Liver (tissue), 9 donors: ENCODE results near the gene CD3D. TPM values are rescaled to one million over a fixed set of nuclear protein-coding genes. Genes with fewer than 3 reads are reported as not detected.

ENCODE experiments used
- DNase-seq: peaks from one replicate; pipeline ENCODE4 v3.0.0-alpha.2; 2017; ENCODE audit warnings: low spot score
- H3K27ac ChIP-seq, 2 donors: one replicate each; pipeline ENCODE4 v1.7.0; 2013; ENCODE audit warnings: inconsistent platforms in 2 of 2, low read length in 2 of 2, control low read depth in 1 of 2, low read depth in 1 of 2, mild to moderate bottlenecking in 1 of 2
- H3K27me3 ChIP-seq, 4 donors: one replicate each; pipeline versions ENCODE4 v1.6.1 to v1.7.0; 2013; ENCODE audit warnings: low read length in 3 of 4, inconsistent platforms in 1 of 4, mild to moderate bottlenecking in 1 of 4, moderate library complexity in 1 of 4; ENCODE audit not compliant: control insufficient read depth in 4 of 4, insufficient read depth in 4 of 4
- H3K36me3 ChIP-seq, 4 donors: one replicate each; pipeline versions ENCODE4 v1.6.1 to v1.7.0; 2013; ENCODE audit warnings: low read length in 3 of 4, mild to moderate bottlenecking in 3 of 4, low read depth in 1 of 4, moderate library complexity in 1 of 4; ENCODE audit not compliant: control insufficient read depth in 4 of 4, insufficient read depth in 3 of 4
- H3K4me1 ChIP-seq, 4 donors: one replicate each; pipeline versions ENCODE4 v1.6.1 to v1.7.0; 2013; ENCODE audit warnings: low read length in 3 of 4, mild to moderate bottlenecking in 3 of 4, moderate library complexity in 1 of 4; ENCODE audit not compliant: control insufficient read depth in 4 of 4, insufficient read depth in 4 of 4
- H3K4me3 ChIP-seq, 3 donors: one replicate each; pipeline versions ENCODE4 v1.6.1 to v1.7.0; 2013; ENCODE audit warnings: low read length in 3 of 3, control low read depth in 1 of 3, low read depth in 1 of 3, mild to moderate bottlenecking in 1 of 3
- H3K9ac ChIP-seq, 2 donors: one replicate each; pipeline ENCODE4 v1.7.0; 2013; ENCODE audit warnings: low read length in 2 of 2, mild to moderate bottlenecking in 2 of 2, moderate library complexity in 2 of 2, control low read depth in 1 of 2, low read depth in 1 of 2
- H3K9me3 ChIP-seq, 4 donors: one replicate each; pipeline versions ENCODE4 v1.6.1 to v1.7.0; 2013; ENCODE audit warnings: low read length in 3 of 4; ENCODE audit not compliant: control insufficient read depth in 4 of 4
- EGR1 ChIP-seq, 2 donors: IDR thresholded peaks; 2 replicates each; pipeline ENCODE4 v1.6.1; 2016 to 2018; ENCODE audit warnings: antibody characterized with exemption in 2 of 2, low read depth in 2 of 2
- FOXA1 ChIP-seq: IDR thresholded peaks from 2 replicates; pipeline ENCODE4 v1.6.1; 2016; ENCODE audit warnings: antibody characterized with exemption
- FOXA2 ChIP-seq: IDR thresholded peaks from 2 replicates; pipeline ENCODE4 v1.6.1; 2016; ENCODE audit warnings: antibody characterized with exemption
- GABPA ChIP-seq, 2 donors: IDR thresholded peaks in 1 of 2; conservative IDR thresholded peaks in 1 of 2; 2 replicates each; pipeline ENCODE4 v1.6.1; 2016; ENCODE audit warnings: antibody characterized with exemption in 2 of 2, mild to moderate bottlenecking in 1 of 2, moderate library complexity in 1 of 2
- HNF4A ChIP-seq, 2 donors: conservative IDR thresholded peaks; 2 replicates each; pipeline ENCODE4 v1.6.1; 2016; ENCODE audit warnings: antibody characterized with exemption in 2 of 2, mild to moderate bottlenecking in 2 of 2
- HNF4G ChIP-seq: IDR thresholded peaks from 2 replicates; pipeline ENCODE4 v1.6.1; 2016; ENCODE audit warnings: antibody characterized with exemption
- JUND ChIP-seq, 2 donors: IDR thresholded peaks; 2 replicates each; pipeline ENCODE4 v1.6.1; 2016; ENCODE audit warnings: antibody characterized with exemption in 2 of 2
- MAX ChIP-seq: IDR thresholded peaks from 2 replicates; pipeline ENCODE4 v1.6.1; 2016; ENCODE audit warnings: antibody characterized with exemption
- NR2F2 ChIP-seq: IDR thresholded peaks from 2 replicates; pipeline ENCODE4 v1.6.1; 2016; ENCODE audit warnings: antibody characterized with exemption
- RAD21 ChIP-seq, 2 donors: IDR thresholded peaks; 2 replicates each; pipeline ENCODE4 v1.6.1; 2016; ENCODE audit warnings: antibody characterized with exemption in 2 of 2, mild to moderate bottlenecking in 2 of 2
- RXRA ChIP-seq, 2 donors: IDR thresholded peaks; 2 replicates each; pipeline ENCODE4 v1.6.1; 2017 to 2018; ENCODE audit warnings: antibody characterized with exemption in 2 of 2, mild to moderate bottlenecking in 1 of 2
- SP1 ChIP-seq: IDR thresholded peaks from 2 replicates; pipeline ENCODE4 v1.6.1; 2018; ENCODE audit warnings: antibody characterized with exemption, mild to moderate bottlenecking
- TAF1 ChIP-seq: conservative IDR thresholded peaks from 2 replicates; pipeline ENCODE4 v1.6.1; 2016; ENCODE audit warnings: antibody characterized with exemption, mild to moderate bottlenecking
- YY1 ChIP-seq: IDR thresholded peaks from 2 replicates; pipeline ENCODE4 v1.6.1; 2016; ENCODE audit warnings: antibody characterized with exemption, mild to moderate bottlenecking
- ZBTB33 ChIP-seq: IDR thresholded peaks from 2 replicates; pipeline ENCODE4 v1.6.1; 2016; ENCODE audit warnings: antibody characterized with exemption
- polyA plus RNA-seq, 2 donors: library from polyadenylated mRNA; stranded (reverse) in 1 of 2; unstranded in 1 of 2; fragments of 200-250 nt in 1 of 2; fragments of >200 nt in 1 of 2; fragmentation: Nextera tagmentation in 1 of 2; extraction: Ambion mirVana in 1 of 2; gene quantifications; one replicate each; pipeline versions ENCODE4 v1.2.1 to v1.2.3, GENCODE V29; 2013 to 2015
- total RNA-seq, 2 donors: library from RNA; depleted of rRNA; stranded (reverse); fragments of >200 nt; gene quantifications; one replicate each; pipeline ENCODE4 v1.2.3, GENCODE V29; 2014
- TF ChIP-seq, protein P1 (sequence below): IDR thresholded peaks from 2 replicates; pipeline ENCODE4 v1.6.1; 2016; ENCODE audit warnings: antibody characterized with exemption
- TF ChIP-seq, protein P2 (sequence below): fragments of 150-350 bp; IDR thresholded peaks from 2 replicates; pipeline ENCODE4 v1.5.1; 2017; ENCODE audit warnings: improper control_type of control experiment, low read depth, low read length; ENCODE audit not compliant: missing input control
- TF ChIP-seq, protein P3 (sequence below): IDR thresholded peaks from 2 replicates; pipeline ENCODE4 v1.6.1; 2016; ENCODE audit warnings: antibody characterized with exemption, mild to moderate bottlenecking
- donor health status: healthy.
- donor health status: healthy.
- donor health status: healthy.
- donor health status: healthy.
- donor health status: healthy.

Gene CD3D
- total and polyA plus RNA-seq, 4 donors = 1.1 to 1.6 (median 1.2) TPM

- TF ChIP-seq ZBTB33 = no peak
- no peak for TF ChIP-seq SP1
- TF ChIP-seq, protein P1, sequence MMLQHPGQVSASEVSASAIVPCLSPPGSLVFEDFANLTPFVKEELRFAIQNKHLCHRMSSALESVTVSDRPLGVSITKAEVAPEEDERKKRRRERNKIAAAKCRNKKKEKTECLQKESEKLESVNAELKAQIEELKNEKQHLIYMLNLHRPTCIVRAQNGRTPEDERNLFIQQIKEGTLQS = no peak
- no peak for TF ChIP-seq GABPA (IDR thresholded peaks at IDR 0.05 in 1 of 2, conservative IDR thresholded peaks at IDR 0.05 in 1 of 2)
- TF ChIP-seq NR2F2 = no peak
These were observed 7.8 kb downstream of the CD3D start (continued) for GRCh38 chr11:118334745-118335144.

DNA sequence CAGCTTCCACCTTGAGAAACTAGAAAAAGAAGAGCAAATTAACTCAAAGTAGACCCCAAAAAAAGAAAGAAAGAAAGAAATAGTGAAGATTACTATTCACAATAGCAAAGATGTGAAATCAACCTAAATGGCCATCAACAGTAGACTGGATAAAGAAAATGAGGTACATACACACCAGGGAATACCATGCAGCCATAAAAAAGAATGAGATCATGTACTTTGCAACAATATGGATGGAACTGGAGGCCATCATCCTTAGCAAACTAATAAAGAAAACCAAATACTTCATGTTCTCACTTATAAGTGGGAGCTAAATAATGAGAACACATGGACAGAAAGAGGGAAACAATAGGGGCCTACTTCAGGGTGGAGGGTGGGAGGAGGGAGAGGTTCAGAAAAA, 13.8 kb downstream of the CD3D start:
- Histone ChIP-seq H3K9ac (no peak overlapping the region), H3K9me3 (no peaks in the 10 kb centered on the region), H3K27me3 (no peaks in the 10 kb centered on the region), H3K36me3 (no peaks in the 10 kb centered on the region), H3K4me3 (no peak overlapping the region), H3K27ac (no peak overlapping the region), H3K4me1 (no peaks in the 10 kb centered on the region)
- DNase-seq = no peak
- TF ChIP-seq NR2F2 (no peak), FOXA1 (no peak), RAD21 (IDR thresholded peaks at IDR 0.05) (no peak), MAX (no peak), SP1 (no peak), GABPA (IDR thresholded peaks at IDR 0.05 in 1 of 2, conservative IDR thresholded peaks at IDR 0.05 in 1 of 2) (no peak), FOXA2 (no peak), HNF4A (conservative IDR thresholded peaks at IDR 0.05) (no peak)

GRCh38 chr11:118325283-118325682, 17.2 kb downstream of the CD3D start:
- H3K4me1 ChIP-seq = peaks cover 2 to 15% (median 10%) of the 10 kb centered on the region in 4 donors
- H3K9ac ChIP-seq = no peak overlapping the region
- H3K36me3 ChIP-seq = no peaks in the 10 kb centered on the region
- no peaks in the 10 kb centered on the region for H3K27me3 ChIP-seq
- no peak overlapping the region for H3K4me3 ChIP-seq
- H3K9me3 ChIP-seq = no peaks in the 10 kb centered on the region
- no peak for DNase-seq
- TF ChIP-seq YY1 = no peak
- TF ChIP-seq TAF1 = no peak
- TF ChIP-seq EGR1 (IDR thresholded peaks at IDR 0.05; ENCODE audit: low read depth in 2 of 2) = no peak
- TF ChIP-seq FOXA1 = no peak
- TF ChIP-seq, protein P1 = no peak
- no peak for TF ChIP-seq RXRA (IDR thresholded peaks at IDR 0.05)
- TF ChIP-seq ZBTB33 = no peak
- no peak for TF ChIP-seq RAD21 (IDR thresholded peaks at IDR 0.05)
- TF ChIP-seq, protein P2, sequence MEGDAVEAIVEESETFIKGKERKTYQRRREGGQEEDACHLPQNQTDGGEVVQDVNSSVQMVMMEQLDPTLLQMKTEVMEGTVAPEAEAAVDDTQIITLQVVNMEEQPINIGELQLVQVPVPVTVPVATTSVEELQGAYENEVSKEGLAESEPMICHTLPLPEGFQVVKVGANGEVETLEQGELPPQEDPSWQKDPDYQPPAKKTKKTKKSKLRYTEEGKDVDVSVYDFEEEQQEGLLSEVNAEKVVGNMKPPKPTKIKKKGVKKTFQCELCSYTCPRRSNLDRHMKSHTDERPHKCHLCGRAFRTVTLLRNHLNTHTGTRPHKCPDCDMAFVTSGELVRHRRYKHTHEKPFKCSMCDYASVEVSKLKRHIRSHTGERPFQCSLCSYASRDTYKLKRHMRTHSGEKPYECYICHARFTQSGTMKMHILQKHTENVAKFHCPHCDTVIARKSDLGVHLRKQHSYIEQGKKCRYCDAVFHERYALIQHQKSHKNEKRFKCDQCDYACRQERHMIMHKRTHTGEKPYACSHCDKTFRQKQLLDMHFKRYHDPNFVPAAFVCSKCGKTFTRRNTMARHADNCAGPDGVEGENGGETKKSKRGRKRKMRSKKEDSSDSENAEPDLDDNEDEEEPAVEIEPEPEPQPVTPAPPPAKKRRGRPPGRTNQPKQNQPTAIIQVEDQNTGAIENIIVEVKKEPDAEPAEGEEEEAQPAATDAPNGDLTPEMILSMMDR = no peak
- no peak for TF ChIP-seq MAX
- TF ChIP-seq SP1 = no peak
- no peak for TF ChIP-seq JUND (IDR thresholded peaks at IDR 0.05)
- TF ChIP-seq FOXA2 = no peak
- TF ChIP-seq GABPA (IDR thresholded peaks at IDR 0.05 in 1 of 2, conservative IDR thresholded peaks at IDR 0.05 in 1 of 2) = no peak
- no peak for TF ChIP-seq HNF4G
- TF ChIP-seq NR2F2 = no peak
- TF ChIP-seq HNF4A (conservative IDR thresholded peaks at IDR 0.05) = no peak
- TF ChIP-seq, protein P3, sequence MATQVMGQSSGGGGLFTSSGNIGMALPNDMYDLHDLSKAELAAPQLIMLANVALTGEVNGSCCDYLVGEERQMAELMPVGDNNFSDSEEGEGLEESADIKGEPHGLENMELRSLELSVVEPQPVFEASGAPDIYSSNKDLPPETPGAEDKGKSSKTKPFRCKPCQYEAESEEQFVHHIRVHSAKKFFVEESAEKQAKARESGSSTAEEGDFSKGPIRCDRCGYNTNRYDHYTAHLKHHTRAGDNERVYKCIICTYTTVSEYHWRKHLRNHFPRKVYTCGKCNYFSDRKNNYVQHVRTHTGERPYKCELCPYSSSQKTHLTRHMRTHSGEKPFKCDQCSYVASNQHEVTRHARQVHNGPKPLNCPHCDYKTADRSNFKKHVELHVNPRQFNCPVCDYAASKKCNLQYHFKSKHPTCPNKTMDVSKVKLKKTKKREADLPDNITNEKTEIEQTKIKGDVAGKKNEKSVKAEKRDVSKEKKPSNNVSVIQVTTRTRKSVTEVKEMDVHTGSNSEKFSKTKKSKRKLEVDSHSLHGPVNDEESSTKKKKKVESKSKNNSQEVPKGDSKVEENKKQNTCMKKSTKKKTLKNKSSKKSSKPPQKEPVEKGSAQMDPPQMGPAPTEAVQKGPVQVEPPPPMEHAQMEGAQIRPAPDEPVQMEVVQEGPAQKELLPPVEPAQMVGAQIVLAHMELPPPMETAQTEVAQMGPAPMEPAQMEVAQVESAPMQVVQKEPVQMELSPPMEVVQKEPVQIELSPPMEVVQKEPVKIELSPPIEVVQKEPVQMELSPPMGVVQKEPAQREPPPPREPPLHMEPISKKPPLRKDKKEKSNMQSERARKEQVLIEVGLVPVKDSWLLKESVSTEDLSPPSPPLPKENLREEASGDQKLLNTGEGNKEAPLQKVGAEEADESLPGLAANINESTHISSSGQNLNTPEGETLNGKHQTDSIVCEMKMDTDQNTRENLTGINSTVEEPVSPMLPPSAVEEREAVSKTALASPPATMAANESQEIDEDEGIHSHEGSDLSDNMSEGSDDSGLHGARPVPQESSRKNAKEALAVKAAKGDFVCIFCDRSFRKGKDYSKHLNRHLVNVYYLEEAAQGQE = no peak
- no peak overlapping the region for H3K27ac ChIP-seq
